ENCODE data around the gene FAM13A.

GRCh38 chr4:88791274-88791673 lies 265.7 kb downstream of the FAM13A start:
- TF ChIP-seq CTCF (IDR thresholded peaks at IDR 0.05) (peak; percentile 27), EZH2phosphoT487 (IDR thresholded peaks at IDR 0.05) (no peak), EZH2 (IDR thresholded peaks at IDR 0.05) (no peak)

Measured in neural progenitor cell (in vitro differentiated cells).